HepG2 (cell line): ENCODE measurements around the gene SLC9C2. TPM values are rescaled to one million over a fixed set of nuclear protein-coding genes. Genes with fewer than 3 reads are reported as not detected.

Experiments used
- ARID2 ChIP-seq: sonication (generic); formaldehyde crosslinking; IDR thresholded peaks from 2 replicates; pipeline ENCODE4 v1.8.1; 2022; ENCODE audit warnings: mild to moderate bottlenecking, missing genetic modification reagents, borderline replicate concordance
- HCFC1 ChIP-seq: fragments of 150-350 bp; IDR thresholded peaks from 2 replicates; pipeline ENCODE4 v1.6.1; 2014; ENCODE audit warnings: low read depth, low read length
- IKZF4 ChIP-seq: sonication (generic); formaldehyde crosslinking; IDR thresholded peaks from 2 replicates; pipeline ENCODE4 v1.5.1; 2020; ENCODE audit warnings: borderline replicate concordance, mild to moderate bottlenecking, low read depth, missing genetic modification reagents; ENCODE audit errors: not compliant biosample characterization
- KDM1A ChIP-seq: IDR thresholded peaks from 2 replicates; pipeline ENCODE4 v1.6.1; 2016; ENCODE audit warnings: missing compliant biosample characterization
- KLF6 ChIP-seq: IDR thresholded peaks from 2 replicates; pipeline ENCODE4 v1.8.0; 2016; ENCODE audit warnings: missing biosample characterization, missing genetic modification reagents
- NFYC ChIP-seq: IDR thresholded peaks from 2 replicates; pipeline ENCODE4 v1.6.1; 2016; ENCODE audit warnings: missing genetic modification reagents, missing compliant biosample characterization
- RBM39 ChIP-seq: fragments of 200-400 bp; formaldehyde crosslinking; IDR thresholded peaks from one replicate; pipeline ENCODE4 v1.6.1; 2018; ENCODE audit warnings: antibody characterized with exemption, mild to moderate bottlenecking, low read depth, low read length; ENCODE audit not compliant: poor library complexity, severe bottlenecking
- YY1 ChIP-seq: IDR thresholded peaks from 2 replicates; pipeline ENCODE4 v1.6.1; 2011; ENCODE audit warnings: low read length, low read depth, moderate library complexity, mild to moderate bottlenecking; ENCODE audit not compliant: insufficient read depth, insufficient replicate concordance
- ZBTB42 ChIP-seq: sonication (generic); formaldehyde crosslinking; IDR thresholded peaks from 2 replicates; pipeline ENCODE4 v1.5.0; 2020; ENCODE audit warnings: mild to moderate bottlenecking, missing genetic modification reagents
- ZBTB8A ChIP-seq: sonication (generic); formaldehyde crosslinking; IDR thresholded peaks from 2 replicates; pipeline ENCODE4 v1.4.0; 2020; ENCODE audit warnings: mild to moderate bottlenecking, low read depth, missing genetic modification reagents, borderline replicate concordance
- ZNF20 ChIP-seq: sonication (generic); formaldehyde crosslinking; IDR thresholded peaks from 2 replicates; pipeline ENCODE4 v1.4.0; 2020; ENCODE audit warnings: mild to moderate bottlenecking, moderate library complexity, missing genetic modification reagents
- ZNF383 ChIP-seq: sonication (generic); formaldehyde crosslinking; IDR thresholded peaks from 2 replicates; pipeline ENCODE4 v1.4.0; 2020; ENCODE audit warnings: missing genetic modification reagents, mild to moderate bottlenecking, borderline replicate concordance
- ZNF644 ChIP-seq: IDR thresholded peaks from 2 replicates; pipeline ENCODE4 v1.6.1; 2016; ENCODE audit warnings: low read depth
- ZNF746 ChIP-seq: sonication (generic); formaldehyde crosslinking; IDR thresholded peaks from 2 replicates; pipeline ENCODE4 v1.8.0; 2022; ENCODE audit warnings: mild to moderate bottlenecking, missing genetic modification reagents
- ZNF775 ChIP-seq: sonication (generic); formaldehyde crosslinking; IDR thresholded peaks from 2 replicates; pipeline ENCODE4 v1.4.0; 2020; ENCODE audit warnings: missing genetic modification reagents, mild to moderate bottlenecking, moderate library complexity, borderline replicate concordance
- ZNF792 ChIP-seq: IDR thresholded peaks from 2 replicates; pipeline ENCODE4 v1.6.1; 2016
- ZSCAN21 ChIP-seq: sonication (generic); formaldehyde crosslinking; IDR thresholded peaks from 2 replicates; pipeline ENCODE4 v1.8.0; 2022; ENCODE audit warnings: mild to moderate bottlenecking, missing genetic modification reagents, moderate library complexity, borderline replicate concordance
- polyA plus RNA-seq, 8 experiments: library from polyadenylated mRNA; depleted of rRNA in 3 of 8; stranded (reverse) in 7 of 8; unstranded in 1 of 8; fragments of >200 nt; fragmentation: Illumina TruSeq in 4 of 8; extraction: Trizol in 4 of 8; gene quantifications; 2 replicates each; pipeline versions ENCODE4 v1.2.1 to v1.2.3, GENCODE V29; 2011 to 2016; ENCODE audit warnings: low read depth in 4 of 8, missing spikeins in 1 of 8, mixed read lengths in 1 of 8; ENCODE audit not compliant: insufficient read depth in 1 of 8
- total RNA-seq, 5 experiments: library from RNA; depleted of rRNA; stranded (reverse); fragments of >200 nt; fragmentation: Illumina TruSeq; extraction: Trizol; gene quantifications; 2 replicates each; pipeline ENCODE4 v1.2.3, GENCODE V29; 2016; ENCODE audit warnings: low read depth in 1 of 5
- TF ChIP-seq, protein P1 (sequence below): sonication (generic); formaldehyde crosslinking; IDR thresholded peaks from 2 replicates; pipeline ENCODE4 v1.5.0; 2020; ENCODE audit warnings: mild to moderate bottlenecking, missing genetic modification reagents
- TF ChIP-seq, protein P2 (sequence below): sonication (generic); formaldehyde crosslinking; IDR thresholded peaks from 2 replicates; pipeline ENCODE4 v1.5.1; 2020; ENCODE audit warnings: missing genetic modification reagents, mild to moderate bottlenecking, borderline replicate concordance
- TF ChIP-seq, protein P3 (sequence below): sonication (generic); formaldehyde crosslinking; conservative IDR thresholded peaks from 2 replicates; pipeline ENCODE4 v1.8.0; 2022; ENCODE audit warnings: low read depth, missing genetic modification reagents
- TF ChIP-seq, protein P4 (sequence below): sonication (generic); formaldehyde crosslinking; IDR thresholded peaks from 2 replicates; pipeline ENCODE4 v1.4.0; 2020; ENCODE audit warnings: mild to moderate bottlenecking, missing genetic modification reagents
- TF ChIP-seq, protein P5 (sequence below): sonication (generic); formaldehyde crosslinking; IDR thresholded peaks from 2 replicates; pipeline ENCODE4 v1.4.0; 2020; ENCODE audit warnings: missing genetic modification reagents, mild to moderate bottlenecking, borderline replicate concordance

Gene SLC9C2
- total and polyA plus RNA-seq, 2 of the 13 experiments (the other 11 are each of a cell fraction or from before 2014, with no cell fraction given) = 0.03 TPM; not detected in 1

DNA sequence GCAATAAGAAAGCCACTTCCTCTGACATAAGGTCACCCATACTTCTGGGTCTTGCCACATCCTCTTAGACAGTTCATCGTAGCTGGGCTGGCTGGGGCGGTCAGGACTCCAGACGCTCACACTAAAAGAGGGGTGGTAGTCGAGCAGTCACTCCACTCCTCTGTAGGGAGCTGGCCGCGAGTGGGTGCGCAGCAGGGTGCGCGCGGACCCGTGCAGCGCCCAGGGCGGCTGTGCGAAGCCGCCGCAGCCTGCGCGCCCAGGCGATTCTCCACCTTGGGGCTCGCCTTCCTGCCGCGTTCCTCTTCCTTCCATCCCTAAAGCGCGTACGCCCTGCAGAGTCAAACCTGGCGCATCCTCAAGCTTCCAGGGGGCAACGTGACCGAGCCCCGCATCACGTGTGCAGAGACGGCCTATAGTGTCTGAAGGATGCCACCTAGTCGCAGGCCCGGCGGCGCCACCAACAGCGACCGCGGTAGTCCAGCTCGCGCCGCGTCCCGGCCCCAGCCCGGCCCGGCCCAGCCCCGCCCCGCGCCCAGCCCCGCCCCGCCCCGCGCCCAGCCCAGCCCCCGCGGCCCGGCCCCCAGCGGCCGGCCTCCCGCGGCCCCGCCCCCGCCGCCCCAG is 126.1 kb downstream of the SLC9C2 start (continued):
- TF ChIP-seq, protein P1, sequence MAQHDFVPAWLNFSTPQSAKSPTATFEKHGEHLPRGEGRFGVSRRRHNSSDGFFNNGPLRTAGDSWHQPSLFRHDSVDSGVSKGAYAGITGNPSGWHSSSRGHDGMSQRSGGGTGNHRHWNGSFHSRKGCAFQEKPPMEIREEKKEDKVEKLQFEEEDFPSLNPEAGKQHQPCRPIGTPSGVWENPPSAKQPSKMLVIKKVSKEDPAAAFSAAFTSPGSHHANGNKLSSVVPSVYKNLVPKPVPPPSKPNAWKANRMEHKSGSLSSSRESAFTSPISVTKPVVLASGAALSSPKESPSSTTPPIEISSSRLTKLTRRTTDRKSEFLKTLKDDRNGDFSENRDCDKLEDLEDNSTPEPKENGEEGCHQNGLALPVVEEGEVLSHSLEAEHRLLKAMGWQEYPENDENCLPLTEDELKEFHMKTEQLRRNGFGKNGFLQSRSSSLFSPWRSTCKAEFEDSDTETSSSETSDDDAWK (CRISPR knock-in tag) = no peak
- TF ChIP-seq ZNF644 = no peak
- TF ChIP-seq YY1 = no peak
- no peak for TF ChIP-seq ZNF20 (CRISPR knock-in tag)
- no peak for TF ChIP-seq IKZF4 (CRISPR knock-in tag)
- TF ChIP-seq, protein P2, sequence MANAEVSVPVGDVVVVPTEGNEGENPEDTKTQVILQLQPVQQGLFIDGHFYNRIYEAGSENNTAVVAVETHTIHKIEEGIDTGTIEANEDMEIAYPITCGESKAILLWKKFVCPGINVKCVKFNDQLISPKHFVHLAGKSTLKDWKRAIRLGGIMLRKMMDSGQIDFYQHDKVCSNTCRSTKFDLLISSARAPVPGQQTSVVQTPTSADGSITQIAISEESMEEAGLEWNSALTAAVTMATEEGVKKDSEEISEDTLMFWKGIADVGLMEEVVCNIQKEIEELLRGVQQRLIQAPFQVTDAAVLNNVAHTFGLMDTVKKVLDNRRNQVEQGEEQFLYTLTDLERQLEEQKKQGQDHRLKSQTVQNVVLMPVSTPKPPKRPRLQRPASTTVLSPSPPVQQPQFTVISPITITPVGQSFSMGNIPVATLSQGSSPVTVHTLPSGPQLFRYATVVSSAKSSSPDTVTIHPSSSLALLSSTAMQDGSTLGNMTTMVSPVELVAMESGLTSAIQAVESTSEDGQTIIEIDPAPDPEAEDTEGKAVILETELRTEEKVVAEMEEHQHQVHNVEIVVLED (CRISPR knock-in tag) = no peak; the same call in 1 of the 2 replicates
- TF ChIP-seq HCFC1 = peak; percentile 21; the same call in 1 of the 2 replicates
- no peak for TF ChIP-seq ZNF383 (CRISPR knock-in tag)
- 0 out of 2 replicates have a peak, but pooled peaks have one; percentile 48 for TF ChIP-seq KDM1A (CRISPR knock-in tag)
- no peak for TF ChIP-seq ZBTB8A (CRISPR knock-in tag)
- 0 out of 2 replicates have a peak, but pooled peaks have one; percentile 76 for TF ChIP-seq KLF6 (CRISPR knock-in tag)
- TF ChIP-seq, protein P3, sequence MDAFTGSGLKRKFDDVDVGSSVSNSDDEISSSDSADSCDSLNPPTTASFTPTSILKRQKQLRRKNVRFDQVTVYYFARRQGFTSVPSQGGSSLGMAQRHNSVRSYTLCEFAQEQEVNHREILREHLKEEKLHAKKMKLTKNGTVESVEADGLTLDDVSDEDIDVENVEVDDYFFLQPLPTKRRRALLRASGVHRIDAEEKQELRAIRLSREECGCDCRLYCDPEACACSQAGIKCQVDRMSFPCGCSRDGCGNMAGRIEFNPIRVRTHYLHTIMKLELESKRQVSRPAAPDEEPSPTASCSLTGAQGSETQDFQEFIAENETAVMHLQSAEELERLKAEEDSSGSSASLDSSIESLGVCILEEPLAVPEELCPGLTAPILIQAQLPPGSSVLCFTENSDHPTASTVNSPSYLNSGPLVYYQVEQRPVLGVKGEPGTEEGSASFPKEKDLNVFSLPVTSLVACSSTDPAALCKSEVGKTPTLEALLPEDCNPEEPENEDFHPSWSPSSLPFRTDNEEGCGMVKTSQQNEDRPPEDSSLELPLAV = no peak
- TF ChIP-seq ZNF746 (CRISPR knock-in tag) = no peak
- no peak for TF ChIP-seq ZNF792 (CRISPR knock-in tag)
- TF ChIP-seq ZNF775 (CRISPR knock-in tag) = no peak
- TF ChIP-seq, protein P4, sequence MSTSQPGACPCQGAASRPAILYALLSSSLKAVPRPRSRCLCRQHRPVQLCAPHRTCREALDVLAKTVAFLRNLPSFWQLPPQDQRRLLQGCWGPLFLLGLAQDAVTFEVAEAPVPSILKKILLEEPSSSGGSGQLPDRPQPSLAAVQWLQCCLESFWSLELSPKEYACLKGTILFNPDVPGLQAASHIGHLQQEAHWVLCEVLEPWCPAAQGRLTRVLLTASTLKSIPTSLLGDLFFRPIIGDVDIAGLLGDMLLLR = no peak
- TF ChIP-seq RBM39 = no peak
- 0 out of 2 replicates have a peak, but pooled peaks have one; percentile 3 for TF ChIP-seq ZSCAN21 (CRISPR knock-in tag)
- TF ChIP-seq NFYC (CRISPR knock-in tag) = peak; percentile 79
- TF ChIP-seq, protein P5, sequence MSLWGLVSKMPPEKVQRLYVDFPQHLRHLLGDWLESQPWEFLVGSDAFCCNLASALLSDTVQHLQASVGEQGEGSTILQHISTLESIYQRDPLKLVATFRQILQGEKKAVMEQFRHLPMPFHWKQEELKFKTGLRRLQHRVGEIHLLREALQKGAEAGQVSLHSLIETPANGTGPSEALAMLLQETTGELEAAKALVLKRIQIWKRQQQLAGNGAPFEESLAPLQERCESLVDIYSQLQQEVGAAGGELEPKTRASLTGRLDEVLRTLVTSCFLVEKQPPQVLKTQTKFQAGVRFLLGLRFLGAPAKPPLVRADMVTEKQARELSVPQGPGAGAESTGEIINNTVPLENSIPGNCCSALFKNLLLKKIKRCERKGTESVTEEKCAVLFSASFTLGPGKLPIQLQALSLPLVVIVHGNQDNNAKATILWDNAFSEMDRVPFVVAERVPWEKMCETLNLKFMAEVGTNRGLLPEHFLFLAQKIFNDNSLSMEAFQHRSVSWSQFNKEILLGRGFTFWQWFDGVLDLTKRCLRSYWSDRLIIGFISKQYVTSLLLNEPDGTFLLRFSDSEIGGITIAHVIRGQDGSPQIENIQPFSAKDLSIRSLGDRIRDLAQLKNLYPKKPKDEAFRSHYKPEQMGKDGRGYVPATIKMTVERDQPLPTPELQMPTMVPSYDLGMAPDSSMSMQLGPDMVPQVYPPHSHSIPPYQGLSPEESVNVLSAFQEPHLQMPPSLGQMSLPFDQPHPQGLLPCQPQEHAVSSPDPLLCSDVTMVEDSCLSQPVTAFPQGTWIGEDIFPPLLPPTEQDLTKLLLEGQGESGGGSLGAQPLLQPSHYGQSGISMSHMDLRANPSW (CRISPR knock-in tag) = no peak
- TF ChIP-seq ZBTB42 (CRISPR knock-in tag) = no peak
- TF ChIP-seq ARID2 (CRISPR knock-in tag) = no peak; the same call in 1 of the 2 replicates
